Aorta (tissue), 5 donors: ENCODE data around the gene RGS19. TPM values are rescaled to one million over a fixed set of nuclear protein-coding genes. Genes with fewer than 3 reads are reported as not detected.
A peak's percentile ranks its signal among the peaks of the same experiment; 100 is the strongest.
"Not testable (repeated sequence)": the region's sequence is repeated elsewhere in the genome, so short reads cannot be mapped to it uniquely, and the experiment has no call there.

Experiments used
- ATAC-seq: fragments of 200-7000 bp; cut with Tn5 transposase; one replicate; pipeline ENCODE4 v1.9.1; 2022; ENCODE audit warnings: moderate library complexity; ENCODE audit not compliant: low FRiP score
- DNase-seq, 2 donors: peaks; one replicate each; pipeline ENCODE4 v3.0.0-alpha.2; 2020
- H3K27ac ChIP-seq, 2 donors: one replicate each; pipeline ENCODE4 v1.5.1; 2013; ENCODE audit warnings: low read length in 2 of 2, mild to moderate bottlenecking in 2 of 2, moderate library complexity in 2 of 2, control low read depth in 1 of 2, inconsistent platforms in 1 of 2, low read depth in 1 of 2
- H3K27me3 ChIP-seq, 2 donors: one replicate each; pipeline ENCODE4 v1.6.1; 2013; ENCODE audit warnings: control low read depth in 1 of 2, low read length in 1 of 2, mild to moderate bottlenecking in 1 of 2, moderate library complexity in 1 of 2; ENCODE audit not compliant: insufficient read depth in 2 of 2, control insufficient read depth in 1 of 2
- H3K36me3 ChIP-seq, 2 donors: one replicate each; pipeline ENCODE4 v1.6.1; 2013; ENCODE audit warnings: control low read depth in 1 of 2, low read length in 1 of 2, mild to moderate bottlenecking in 1 of 2; ENCODE audit not compliant: insufficient read depth in 2 of 2, control insufficient read depth in 1 of 2
- H3K4me1 ChIP-seq, 2 donors: one replicate each; pipeline ENCODE4 v1.6.1; 2013; ENCODE audit warnings: low read length in 2 of 2, control low read depth in 1 of 2, mild to moderate bottlenecking in 1 of 2, moderate library complexity in 1 of 2; ENCODE audit not compliant: insufficient read depth in 2 of 2, control insufficient read depth in 1 of 2
- H3K4me3 ChIP-seq, 2 donors: one replicate each; pipeline ENCODE4 v1.5.1; 2013; ENCODE audit warnings: low read length in 2 of 2, control low read depth in 1 of 2, mild to moderate bottlenecking in 1 of 2
- H3K9me3 ChIP-seq: one replicate; pipeline ENCODE4 v1.6.1; 2013; ENCODE audit warnings: mild to moderate bottlenecking, low read length; ENCODE audit not compliant: control insufficient read depth
- WGBS, 2 donors: extraction: QIAGEN DNeasy Blood & Tissue Kit; methylation state at CpG; one replicate each; pipeline ENCODE4 v1.1.7; 2013; 5-methylcytosine and 5-hydroxymethylcytosine counted together
- intact Hi-C, 2 donors: fragments of 100-400 bp; cut with DNase I; formaldehyde crosslinking; loops; one replicate each; pipeline versions ENCODE4 v1.14.2 to v1.15.0; 2022
- polyA plus RNA-seq, 2 donors: library from polyadenylated mRNA; stranded (reverse); fragments of 200-250 nt; gene quantifications; one replicate each; pipeline ENCODE4 v1.2.3, GENCODE V29; 2013
- total RNA-seq, 2 donors: library from RNA; stranded (reverse); fragmentation: NEBNext Ultra II Directional; extraction: Animal tissue kit (Norgen Biotek cat#: 25700); gene quantifications; one replicate each; pipeline ENCODE4 v1.2.1, GENCODE V29; 2021
- donor health status: healthy with polysubstance abuse.
- donor health status: Bipolar disorder and iron deficiency.
- donor health status: DM: no; HTN: no; CAD: no.
- donor health status: DM: no; HTN: no; CAD: no.
- donor health status: DM: yes; HTN: yes; CAD: no.

RGS19 gene
- total and polyA plus RNA-seq, 4 donors: 10.8 to 23.8 (median 19.6) TPM

DNA sequence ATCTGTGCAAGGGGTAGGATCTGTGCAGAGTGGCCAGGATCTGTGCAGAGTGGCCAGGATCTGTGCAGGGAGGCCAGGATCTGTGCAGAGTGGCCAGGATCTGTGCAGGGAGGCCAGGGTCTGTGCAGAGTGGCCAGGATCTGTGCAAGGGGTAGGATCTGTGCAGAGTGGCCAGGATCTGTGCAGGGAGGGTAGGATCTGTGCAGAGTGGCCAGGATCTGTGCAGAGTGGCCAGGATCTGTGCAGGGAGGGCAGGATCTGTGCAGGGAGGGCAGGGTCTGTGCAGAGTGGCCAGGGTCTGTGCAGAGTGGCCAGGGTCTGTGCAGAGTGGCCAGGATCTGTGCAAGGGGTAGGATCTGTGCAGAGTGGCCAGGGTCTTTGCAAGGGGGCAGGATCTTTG lies 9.3 kb upstream of the RGS19 start:
- intact Hi-C loops, H3K27ac ChIP-seq, H3K36me3 ChIP-seq, ATAC-seq, H3K4me3 ChIP-seq, H3K27me3 ChIP-seq, H3K9me3 ChIP-seq, H3K4me1 ChIP-seq, DNase-seq: not testable (repeated sequence)

DNA sequence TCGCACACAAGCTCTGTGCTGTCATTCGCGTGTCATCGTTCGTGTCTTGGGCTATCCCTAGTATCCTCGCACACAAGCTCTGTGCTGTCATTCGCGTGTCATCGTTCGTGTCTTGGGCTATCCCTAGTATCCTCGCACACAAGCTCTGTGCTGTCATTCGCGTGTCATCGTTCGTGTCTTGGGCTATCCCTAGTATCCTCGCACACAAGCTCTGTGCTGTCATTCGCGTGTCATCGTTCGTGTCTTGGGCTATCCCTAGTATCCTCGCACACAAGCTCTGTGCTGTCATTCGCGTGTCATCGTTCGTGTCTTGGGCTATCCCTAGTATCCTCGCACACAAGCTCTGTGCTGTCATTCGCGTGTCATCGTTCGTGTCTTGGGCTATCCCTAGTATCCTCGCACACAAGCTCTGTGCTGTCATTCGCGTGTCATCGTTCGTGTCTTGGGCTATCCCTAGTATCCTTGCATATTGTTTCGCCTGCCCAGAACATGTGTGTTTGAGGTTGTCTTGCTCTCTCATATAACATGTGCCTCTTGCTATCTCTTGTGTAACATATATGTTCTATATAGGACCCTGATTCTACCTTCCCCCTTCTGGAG lies 8.0 kb upstream of the RGS19 start:
- ATAC-seq, intact Hi-C loops, H3K36me3 ChIP-seq, H3K9me3 ChIP-seq, H3K27me3 ChIP-seq, H3K4me1 ChIP-seq, H3K27ac ChIP-seq, H3K4me3 ChIP-seq, DNase-seq: not testable (repeated sequence)
- WGBS, 2 donors: 95 to 97% methylated on average over 6 of the region's 36 CpGs

DNA sequence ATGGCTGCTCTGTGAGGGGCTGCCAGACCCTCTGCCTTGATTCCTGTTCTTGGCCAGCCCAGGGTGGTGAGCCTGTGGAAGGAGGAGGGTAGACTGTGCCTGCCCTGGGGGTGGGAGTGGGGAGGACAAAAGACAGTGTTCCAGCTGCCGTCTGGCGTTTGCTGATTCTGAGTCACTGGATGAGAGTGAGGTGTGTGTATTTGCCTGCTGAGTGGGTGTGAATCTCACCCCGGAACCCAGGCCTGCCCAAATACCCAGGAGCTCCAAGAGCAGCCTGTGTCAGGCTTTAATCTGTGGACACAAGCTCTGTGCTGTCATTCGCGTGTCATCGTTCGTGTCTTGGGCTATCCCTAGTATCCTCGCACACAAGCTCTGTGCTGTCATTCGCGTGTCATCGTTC lies 7.5 kb upstream of the RGS19 start:
- H3K4me3 ChIP-seq: no peak overlapping the region
- DNase-seq: no peak
- H3K27me3 ChIP-seq: no peaks in the 10 kb centered on the region
- no peaks in the 10 kb centered on the region for H3K9me3 ChIP-seq
- ATAC-seq: no peak
- intact Hi-C loops: no loop called here
- no peak overlapping the region for H3K27ac ChIP-seq
- no peaks in the 10 kb centered on the region for H3K4me1 ChIP-seq
- H3K36me3 ChIP-seq: no peaks in the 10 kb centered on the region
- 96 to 97% methylated on average over 8 to 10 of the region's 11 CpGs for WGBS, 2 donors

DNA sequence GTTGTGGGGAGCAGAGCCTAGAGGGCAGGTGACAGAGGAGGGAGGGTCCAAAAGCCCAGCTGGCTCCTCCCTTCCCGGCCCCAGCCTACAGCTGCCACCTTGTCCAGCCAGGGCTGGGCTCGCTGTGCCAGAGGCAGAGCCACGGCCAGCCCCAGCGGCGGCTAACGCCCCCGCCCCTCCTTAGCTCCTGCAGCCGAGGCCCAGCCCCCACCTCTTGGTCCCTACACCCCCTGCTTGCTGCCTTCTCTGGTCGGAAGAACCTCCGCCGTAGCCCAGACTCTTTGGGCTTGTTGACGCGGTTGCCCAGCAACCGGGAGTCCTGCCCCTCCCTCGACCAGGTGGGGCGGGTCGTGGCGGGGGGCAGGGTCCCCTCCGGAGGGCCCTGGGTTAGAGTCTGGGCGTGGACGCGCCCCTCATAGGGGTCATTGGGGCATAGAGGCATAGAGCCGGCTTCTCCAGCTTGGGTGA lies 5.4 kb upstream of the RGS19 start:
- no peak for DNase-seq
- Histone ChIP-seq H3K27me3 (no peaks in the 10 kb centered on the region), H3K36me3 (no peaks in the 10 kb centered on the region), H3K4me3 (no peak overlapping the region), H3K9me3 (no peaks in the 10 kb centered on the region), H3K4me1 (no peaks in the 10 kb centered on the region), H3K27ac (no peak overlapping the region)
- WGBS, 2 donors: 8 to 11% methylated on average over 18 to 23 of the region's 23 CpGs
- intact Hi-C loops: no loop called here
- no peak for ATAC-seq

DNA sequence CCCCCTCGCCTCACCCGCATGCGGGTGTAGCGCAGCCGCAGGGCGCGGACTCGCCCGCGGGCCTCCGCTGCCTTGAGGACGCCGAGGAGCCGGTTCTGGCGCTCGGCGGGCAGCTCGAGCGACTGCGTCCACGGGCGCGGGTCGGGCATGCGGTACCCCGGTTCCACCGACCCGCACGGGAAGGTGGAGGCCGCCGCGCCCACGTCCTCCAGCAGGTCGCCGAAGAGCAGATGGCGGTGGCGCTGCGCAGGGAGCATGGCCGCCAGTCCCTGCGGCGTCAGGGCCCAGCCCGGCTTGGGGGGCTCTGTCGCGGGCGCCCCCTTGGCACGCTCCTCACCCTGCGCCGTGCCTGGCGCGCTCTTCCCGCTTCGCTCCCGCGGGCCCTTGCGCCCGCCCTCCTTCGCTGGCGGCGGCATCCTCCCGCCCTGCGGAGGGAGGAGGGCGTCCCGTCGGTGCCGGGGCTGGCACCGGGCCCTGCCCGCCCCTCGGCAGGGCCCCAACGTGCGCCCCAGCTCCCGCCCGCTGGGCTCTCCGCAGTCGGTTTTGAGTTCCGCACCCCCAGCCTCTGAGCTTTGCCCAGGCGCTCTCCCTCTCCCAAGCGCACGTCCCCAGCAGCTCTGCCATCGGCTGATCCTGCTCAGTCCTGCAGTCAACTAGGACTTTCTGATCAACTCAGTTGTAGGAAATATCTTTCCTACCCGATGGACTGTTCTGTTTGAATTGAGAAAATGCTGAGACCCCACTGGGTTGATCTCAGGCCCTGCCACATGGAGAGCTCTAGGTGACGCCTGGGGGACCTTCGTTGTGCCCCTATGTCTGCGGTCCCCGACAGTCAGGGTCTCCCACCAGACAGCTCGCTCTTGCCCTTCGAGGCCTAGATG lies 4.7 kb upstream of the RGS19 start, which contains the start of gene LKAAEAR1:
TSS of gene LKAAEAR1 (minus strand) at position 595 of the 881 bp plus-strand sequence. CDS start at position 416, 179 bp downstream.
- H3K4me1 ChIP-seq: no peaks in the 10 kb centered on the region
- peak within 1 kb of the TSS in 1 of 2 donors; percentile 27 for H3K4me3 ChIP-seq
- H3K27me3 ChIP-seq: no peaks in the 10 kb centered on the region
- WGBS, 2 donors: 2% methylated on average over 68 to 86 of the region's 86 CpGs
- no peak within 1 kb of the TSS for H3K27ac ChIP-seq
- ATAC-seq (no peak), DNase-seq (no peak)
- intact Hi-C loops: no loop called here
- no peaks in the 10 kb centered on the region for H3K36me3 ChIP-seq
- no peaks in the 10 kb centered on the region for H3K9me3 ChIP-seq

DNA sequence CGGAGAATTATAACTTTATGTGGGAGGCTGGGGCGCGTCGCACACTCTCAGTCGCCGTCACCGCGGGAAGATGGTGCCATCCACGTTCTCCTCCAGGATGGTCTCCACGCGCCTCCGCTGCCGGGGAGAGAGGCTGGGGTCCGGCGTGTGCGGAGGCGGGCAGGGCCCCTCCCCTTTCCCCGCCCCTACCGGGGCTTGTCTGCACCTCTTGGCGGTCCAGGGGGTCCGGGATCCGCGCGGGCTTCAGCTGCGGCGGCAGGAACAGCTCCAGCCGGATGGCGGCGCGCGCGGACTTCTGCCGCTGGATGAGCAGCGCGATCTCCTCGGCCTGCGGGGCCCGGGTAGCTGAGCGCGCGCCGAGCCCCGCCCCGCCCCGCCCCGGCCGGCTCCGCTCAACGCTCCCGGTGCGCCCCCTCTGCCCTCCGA lies 4.1 kb upstream of the RGS19 start:
- 1% methylated on average over 38 to 52 of the region's 52 CpGs for WGBS, 2 donors

DNA sequence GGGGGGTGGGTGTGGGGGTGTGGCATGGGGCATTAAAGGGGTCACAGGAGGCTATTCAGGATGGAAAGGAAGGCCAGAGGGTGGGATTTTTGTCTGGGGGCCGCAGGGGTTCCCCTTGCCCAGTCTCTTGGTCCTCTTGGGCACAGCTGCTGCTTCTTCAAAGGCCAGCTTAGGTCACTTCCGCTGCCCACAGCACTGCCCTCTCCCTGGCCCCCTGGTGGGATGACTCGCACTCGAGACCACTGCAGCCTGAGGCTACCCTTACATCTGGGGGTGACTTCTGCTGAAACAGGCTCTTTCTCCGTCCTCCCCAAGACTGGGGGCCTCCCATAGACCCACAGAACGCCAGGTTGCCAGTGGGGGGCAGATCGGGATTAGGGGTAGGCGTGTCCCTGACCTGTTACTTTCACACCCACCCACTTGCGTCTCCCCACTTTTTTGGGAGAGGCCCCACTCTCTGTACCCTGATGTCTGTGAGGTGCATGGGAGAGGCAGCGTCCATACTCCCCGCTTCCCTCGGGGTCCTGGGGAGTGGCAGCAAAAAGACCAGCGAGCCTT lies 3.6 kb upstream of the RGS19 start:
- Histone ChIP-seq H3K27ac (no peak overlapping the region), H3K27me3 (no peaks in the 10 kb centered on the region), H3K4me1 (no peaks in the 10 kb centered on the region), H3K4me3 (no peak overlapping the region), H3K36me3 (no peaks in the 10 kb centered on the region), H3K9me3 (no peaks in the 10 kb centered on the region)
- ATAC-seq: no peak
- DNase-seq: no peak
- intact Hi-C loops: no loop called here
- 26 to 32% methylated on average over 13 of the region's 13 CpGs for WGBS, 2 donors

More for the DNA sequence above, 4.1 kb upstream of the RGS19 start:
- intact Hi-C loops: no loop called here
- Histone ChIP-seq H3K4me3 (peak overlapping the region in 1 of 2 donors; percentile 27), H3K27ac (no peak overlapping the region), H3K9me3 (no peaks in the 10 kb centered on the region), H3K36me3 (no peaks in the 10 kb centered on the region), H3K4me1 (no peaks in the 10 kb centered on the region), H3K27me3 (no peaks in the 10 kb centered on the region)
- ATAC-seq (peak; percentile 65), DNase-seq (peak; percentile 80 to 92)

DNA sequence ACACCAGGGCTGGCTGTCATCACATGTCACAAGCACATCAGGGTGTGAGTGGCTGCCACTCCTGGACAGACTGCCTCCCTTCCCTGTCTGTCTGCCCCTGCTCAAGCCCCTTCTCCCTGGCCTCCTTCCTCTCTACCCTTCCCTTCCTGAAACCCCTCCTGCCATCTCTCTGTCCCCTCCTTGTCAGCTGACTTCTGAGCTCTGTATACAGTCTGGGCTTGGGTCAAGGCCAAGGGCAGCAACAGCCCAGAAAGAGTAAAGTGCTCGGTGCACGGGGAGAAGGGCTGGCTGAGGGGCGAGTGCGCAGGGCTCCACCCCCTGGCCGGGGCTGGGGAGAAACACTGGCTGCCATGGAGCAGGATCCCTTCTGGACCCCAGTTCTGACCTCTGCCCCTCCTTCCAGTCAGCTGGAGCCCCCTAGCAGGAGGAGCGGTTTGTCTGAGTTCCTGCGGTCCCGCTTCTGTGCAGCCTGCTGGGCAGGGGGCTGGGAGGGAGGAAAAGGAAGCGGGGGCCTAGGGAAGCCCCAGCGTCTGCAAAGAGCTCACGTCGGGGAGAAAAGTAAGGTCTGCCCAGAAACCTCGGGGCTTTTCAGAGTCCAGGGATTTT lies 2.9 kb upstream of the RGS19 start:
- 29 to 35% methylated on average over 13 of the region's 13 CpGs for WGBS, 2 donors
- H3K4me3 ChIP-seq: no peak overlapping the region
- no peak for DNase-seq
- no peaks in the 10 kb centered on the region for H3K4me1 ChIP-seq
- ATAC-seq: no peak
- no peaks in the 10 kb centered on the region for H3K9me3 ChIP-seq
- H3K36me3 ChIP-seq: no peaks in the 10 kb centered on the region
- intact Hi-C loops: no loop called here
- H3K27me3 ChIP-seq: no peaks in the 10 kb centered on the region
- H3K27ac ChIP-seq: no peak overlapping the region
